HG03442 (cell line): Measurements from ENCODE around the gene NDUFAF8.

Experiments
- ATAC-seq: cut with Tn5 transposase; IDR thresholded peaks from one replicate; pipeline ENCODE4 v1.9.1; 2021; ENCODE audit warnings: mild to moderate bottlenecking, moderate library complexity; ENCODE audit not compliant: unreplicated experiment

NDUFAF8 gene

GRCh38 chr17:81237591-81238489 is 1.3 kb upstream of the NDUFAF8 start:
- no peak for ATAC-seq

- ATAC-seq: peak; percentile 3
Observed at GRCh38 chr17:81238490-81238814, 666 bp upstream of the NDUFAF8 start.

- ATAC-seq: no peak
Observed at GRCh38 chr17:81239714-81240555, 817 bp downstream of the NDUFAF8 start.

GRCh38 chr17:81240761-81241160 is 1.6 kb downstream of the NDUFAF8 start:
- ATAC-seq: no peak

GRCh38 chr17:81241203-81241602 is 2.1 kb downstream of the NDUFAF8 start:
- ATAC-seq: no peak

GRCh38 chr17:81241648-81242420 is 2.7 kb downstream of the NDUFAF8 start:
- ATAC-seq: no peak

GRCh38 chr17:81242421-81243332 is 3.6 kb downstream of the NDUFAF8 start:
- ATAC-seq: no peak

- ATAC-seq: no peak
Observed at GRCh38 chr17:81243333-81243664, 4.2 kb downstream of the NDUFAF8 start.

- no peak for ATAC-seq
Observed at GRCh38 chr17:81244358-81245023, 5.4 kb downstream of the NDUFAF8 start.

- no peak for ATAC-seq
Observed at GRCh38 chr17:81245024-81245664, 6.0 kb downstream of the NDUFAF8 start.

GRCh38 chr17:81245665-81246342 is 6.7 kb downstream of the NDUFAF8 start:
- no peak for ATAC-seq

- ATAC-seq: no peak
Observed at GRCh38 chr17:81246343-81246670, 7.2 kb downstream of the NDUFAF8 start.

GRCh38 chr17:81246679-81247338 is 7.7 kb downstream of the NDUFAF8 start:
- ATAC-seq: no peak

GRCh38 chr17:81247339-81247990 is 8.3 kb downstream of the NDUFAF8 start:
- no peak for ATAC-seq

GRCh38 chr17:81248649-81249048 is 9.5 kb downstream of the NDUFAF8 start:
- no peak for ATAC-seq

GRCh38 chr17:81249223-81250040 is 10.3 kb downstream of the NDUFAF8 start:
- no peak for ATAC-seq
